ENCODE data around the gene PAX8.

Gene PAX8

GRCh38 chr2:113268621-113269360, 9.9 kb downstream of the PAX8 start:
- FAIRE-seq (no peak), DNase-seq (ENCODE audit: low spot score) (no peak)

DNA sequence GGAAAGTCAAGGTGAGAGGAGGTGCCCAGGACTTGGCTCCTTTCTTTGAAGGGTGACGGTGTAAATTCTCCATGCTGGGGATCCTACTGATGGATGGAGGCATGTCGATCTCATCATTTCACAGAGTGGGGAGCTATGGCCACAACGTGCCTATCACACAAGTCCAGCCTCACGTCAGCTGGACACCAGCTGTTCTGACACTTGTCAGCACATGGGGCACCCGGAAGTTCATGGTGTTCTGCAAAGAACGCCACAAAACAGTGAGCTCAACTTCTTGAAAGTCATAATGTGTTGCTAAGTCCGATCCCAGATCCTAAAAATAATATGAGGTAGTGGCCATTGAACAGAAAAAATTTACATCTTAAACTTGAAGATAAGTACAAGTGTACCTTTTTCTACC, 12.3 kb downstream of the PAX8 start:
- FAIRE-seq, result no peak
- DNase-seq (ENCODE audit: low spot score), result no peak

- DNase-seq (ENCODE audit: low spot score), result no peak
- FAIRE-seq, result no peak
Measured at GRCh38 chr2:113264713-113265403, 13.9 kb downstream of the PAX8 start.

GRCh38 chr2:113263546-113263945, 15.2 kb downstream of the PAX8 start:
- DNase-seq (ENCODE audit: low spot score), result no peak
- FAIRE-seq, result no peak

GRCh38 chr2:113260991-113261390, 17.7 kb downstream of the PAX8 start:
- FAIRE-seq (no peak), DNase-seq (ENCODE audit: low spot score) (no peak)

GRCh38 chr2:113258471-113259147, 20.1 kb downstream of the PAX8 start:
- DNase-seq (ENCODE audit: low spot score) (no peak), FAIRE-seq (no peak)

GRCh38 chr2:113257516-113258264, 21.0 kb downstream of the PAX8 start:
- FAIRE-seq, result no peak
- DNase-seq (ENCODE audit: low spot score), result no peak

- DNase-seq (ENCODE audit: low spot score) (peak; percentile 31), FAIRE-seq (no peak)
Measured at GRCh38 chr2:113255140-113256070, 23.3 kb downstream of the PAX8 start.

GRCh38 chr2:113253453-113253852, 25.3 kb downstream of the PAX8 start:
- FAIRE-seq (no peak), DNase-seq (ENCODE audit: low spot score) (no peak)

- FAIRE-seq, result no peak
- no peak for DNase-seq (ENCODE audit: low spot score)
Measured at GRCh38 chr2:113252047-113252590, 26.6 kb downstream of the PAX8 start.

- DNase-seq (ENCODE audit: low spot score), result no peak
- FAIRE-seq, result no peak
Measured at GRCh38 chr2:113251118-113251517, 27.6 kb downstream of the PAX8 start.

DNA sequence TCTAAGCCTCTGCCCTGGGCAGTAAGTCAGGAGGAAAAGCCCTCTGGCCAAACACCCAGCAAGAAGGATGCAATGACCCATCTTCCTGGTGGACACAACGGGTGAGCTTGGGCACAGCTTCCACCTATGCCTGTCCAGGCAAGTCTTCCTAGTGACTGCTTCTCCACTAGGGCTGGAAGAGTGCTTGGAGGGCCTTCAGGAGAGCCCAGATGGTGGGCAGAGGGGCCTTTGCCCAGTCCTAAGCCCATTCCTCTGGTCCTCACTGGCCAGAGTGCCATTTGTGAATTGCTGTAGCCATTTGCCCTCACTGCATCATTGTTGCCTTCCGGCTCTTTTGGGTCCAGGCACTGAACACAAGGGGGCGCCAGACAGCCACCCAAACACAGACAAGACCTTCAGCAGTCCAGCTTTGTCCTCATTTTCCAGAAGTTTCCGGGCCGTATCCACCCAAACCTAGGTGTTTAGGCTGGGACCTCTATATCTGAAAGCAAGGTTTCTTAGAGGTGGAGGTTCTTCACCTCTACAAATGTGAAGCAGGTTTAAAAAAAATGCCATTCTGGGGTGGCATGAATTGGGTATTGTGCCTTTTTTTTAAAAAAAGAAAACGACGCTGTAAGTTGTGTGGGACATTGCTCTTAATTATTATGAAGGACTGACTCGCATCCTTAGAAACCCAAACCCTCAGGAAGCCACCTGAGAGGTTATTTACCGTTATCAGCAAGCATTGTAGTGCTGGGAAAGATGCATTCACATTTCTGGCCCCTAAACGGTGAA, 29.5 kb downstream of the PAX8 start:
- FAIRE-seq, result no peak
- peak; percentile 39 for DNase-seq (ENCODE audit: low spot score)

DNA sequence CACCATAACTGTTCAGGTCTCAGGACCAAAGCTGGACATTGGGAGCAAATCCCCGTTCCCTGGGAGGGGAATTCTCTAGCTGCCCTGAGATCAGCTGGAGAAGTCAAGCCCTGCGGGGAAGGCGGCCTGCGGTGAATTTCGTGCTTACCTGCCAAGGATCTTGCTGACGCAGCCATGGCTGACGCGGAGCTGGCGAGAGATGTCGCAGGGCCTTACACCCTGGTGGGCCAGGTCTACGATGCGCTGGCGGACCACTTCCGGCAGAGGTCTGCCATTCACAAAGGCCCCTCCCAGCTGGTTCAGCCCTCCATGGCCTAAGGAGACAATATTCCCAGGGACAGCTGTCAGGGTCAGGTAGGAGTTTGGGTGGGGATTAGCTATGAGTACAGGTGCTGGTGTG, 32.1 kb downstream of the PAX8 start:
- FAIRE-seq (no peak), DNase-seq (ENCODE audit: low spot score) (no peak)

- DNase-seq (ENCODE audit: low spot score), result no peak
- no peak for FAIRE-seq
Measured at GRCh38 chr2:113245276-113245711, 33.4 kb downstream of the PAX8 start.

GRCh38 chr2:113242327-113242726, 36.4 kb downstream of the PAX8 start:
- FAIRE-seq (no peak), DNase-seq (ENCODE audit: low spot score) (peak; percentile 42)

- DNase-seq (ENCODE audit: low spot score) (peak; percentile 100), FAIRE-seq (peak; percentile 98)
Measured at GRCh38 chr2:113240915-113241911, 37.5 kb downstream of the PAX8 start.

- no peak for FAIRE-seq
Measured at GRCh38 chr2:113240150-113240914, 38.4 kb downstream of the PAX8 start.

More at GRCh38 chr2:113240150-113240914, 38.4 kb downstream of the PAX8 start:
- DNase-seq (ENCODE audit: low spot score), result peak; percentile 87
